Spleen (tissue), 11 donors: ENCODE data around the gene POU2AF2. TPM values are rescaled to one million over a fixed set of nuclear protein-coding genes. Genes with fewer than 3 reads are reported as not detected.
A peak's percentile ranks its signal among the peaks of the same experiment; 100 is the strongest.
"Not testable (repeated sequence)": the region's sequence is repeated elsewhere in the genome, so short reads cannot be mapped to it uniquely, and the experiment has no call there.

Source experiments
- DNase-seq: peaks from one replicate; pipeline ENCODE4 v3.0.0-alpha.2; 2020
- H3K27ac ChIP-seq, 8 donors: fragments of 200-600 bp; sonication (generic) in 7 of 8; 1 replicate in 4 of 8; 2 replicates in 4 of 8; pipeline versions ENCODE4 v1.5.0 to v1.8.0; 2016 to 2021; ENCODE audit warnings: inconsistent platforms in 4 of 8, mild to moderate bottlenecking in 4 of 8, moderate library complexity in 1 of 8
- H3K27me3 ChIP-seq, 7 donors: fragments of 200-600 bp; sonication (generic) in 6 of 7; replicated peaks in 1 of 7; 1 replicate in 4 of 7; 2 replicates in 3 of 7; pipeline versions ENCODE4 v1.5.0 to v1.8.0; 2016 to 2021; ENCODE audit warnings: inconsistent platforms in 3 of 7, mild to moderate bottlenecking in 1 of 7
- H3K36me3 ChIP-seq, 6 donors: fragments of 200-600 bp; sonication (generic) in 5 of 6; 1 replicate in 4 of 6; 2 replicates in 2 of 6; pipeline versions ENCODE4 v1.5.0 to v1.8.0; 2016 to 2021; ENCODE audit warnings: inconsistent platforms in 2 of 6
- H3K4me1 ChIP-seq, 6 donors: fragments of 200-600 bp; sonication (generic) in 5 of 6; 1 replicate in 3 of 6; 2 replicates in 3 of 6; pipeline versions ENCODE4 v1.5.0 to v1.8.0; 2016 to 2021; ENCODE audit warnings: inconsistent platforms in 3 of 6
- H3K4me3 ChIP-seq, 8 donors: fragments of 200-600 bp; sonication (generic) in 7 of 8; 1 replicate in 4 of 8; 2 replicates in 4 of 8; pipeline versions ENCODE4 v1.5.0 to v1.8.0; 2016 to 2021; ENCODE audit warnings: inconsistent platforms in 4 of 8, mild to moderate bottlenecking in 4 of 8, moderate library complexity in 2 of 8
- H3K9me3 ChIP-seq, 8 donors: fragments of 200-600 bp; sonication (generic) in 7 of 8; 1 replicate in 4 of 8; 2 replicates in 4 of 8; pipeline versions ENCODE4 v1.5.0 to v1.8.0; 2016 to 2021; ENCODE audit warnings: inconsistent platforms in 4 of 8
- POLR2A ChIP-seq, 3 donors: fragments of 450-650 bp; IDR thresholded peaks; one replicate each; pipeline ENCODE4 v1.5.1; 2017; ENCODE audit warnings: antibody characterized with exemption in 3 of 3, mild to moderate bottlenecking in 1 of 3
- POLR2AphosphoS5 ChIP-seq, 3 donors: sonication (generic); formaldehyde crosslinking; IDR thresholded peaks; one replicate each; pipeline ENCODE4 v1.5.1; 2017; ENCODE audit warnings: antibody characterized with exemption in 3 of 3
- WGBS, 5 donors: extraction: QIAGEN DNeasy Blood & Tissue Kit in 3 of 5; methylation state at CpG; one replicate each; pipeline versions ENCODE4 v1.1.5 to v1.1.7; 2013 to 2018; 5-methylcytosine and 5-hydroxymethylcytosine counted together
- intact Hi-C: fragments of 100-400 bp; cut with DNase I; formaldehyde crosslinking; loops from one replicate; pipeline ENCODE4 v1.15.0; 2023; ENCODE audit warnings: low total_unique reads
- polyA plus RNA-seq, 3 donors: library from polyadenylated mRNA; stranded (reverse); fragments of 200-250 nt; gene quantifications; one replicate each; pipeline ENCODE4 v1.2.1, GENCODE V29; 2013
- total RNA-seq, 7 donors: library from RNA; depleted of rRNA in 3 of 7; stranded (reverse); fragments of >200 nt in 3 of 7; fragmentation: NEBNext Ultra II Directional in 4 of 7; extraction: Animal tissue kit (Norgen Biotek cat#: 25700) in 4 of 7; gene quantifications; one replicate each; pipeline versions ENCODE4 v1.1.0 to v1.2.1, GENCODE V29; 2016 to 2021
- TF ChIP-seq, protein P1 (sequence below), 11 experiments: fragments of 200-600 bp in 7 of 11; fragments of 450-650 bp in 4 of 11; sonication (generic) in 4 of 11; IDR thresholded peaks in 8 of 11; conservative IDR thresholded peaks in 3 of 11; 1 replicate in 7 of 11; 2 replicates in 4 of 11; pipeline versions ENCODE4 v1.4.0 to v1.8.0; 2016 to 2021; ENCODE audit warnings: antibody characterized with exemption in 11 of 11, inconsistent platforms in 4 of 11, mild to moderate bottlenecking in 1 of 11
- donor health status: healthy with polysubstance abuse.
- donor health status: DM: no; HTN: no; CAD: no; lungs with moderate emphysema.
- donor health status: DM: no; HTN: no; CAD: no.
- donor health status: Bipolar disorder and iron deficiency.
- donor health status: healthy.
- donor health status: DM: no; HTN: no; CAD: no.
- donor health status: DM: yes; HTN: yes; CAD: no.

Gene POU2AF2
- total and polyA plus RNA-seq, 10 donors = not detected

DNA sequence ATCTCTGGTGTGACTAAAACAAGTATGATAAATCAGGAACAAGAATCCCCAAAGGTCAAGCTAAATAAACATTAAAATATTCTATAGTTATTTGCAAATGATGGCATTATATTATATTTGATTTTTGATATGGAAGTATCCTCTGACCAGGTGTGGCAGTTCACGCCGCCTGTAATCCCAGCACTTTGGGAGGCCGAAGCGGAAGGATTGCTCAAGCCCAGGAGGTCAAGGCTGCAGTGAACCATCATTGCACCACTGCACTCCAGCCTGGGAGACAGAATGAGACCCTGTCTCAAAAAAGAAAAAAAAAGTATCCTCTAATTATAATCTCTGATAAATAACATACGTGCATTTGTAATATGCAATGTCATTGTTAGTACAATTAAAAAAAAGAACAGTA, 46.2 kb downstream of the POU2AF2 start:
- no peaks in the 10 kb centered on the region for H3K36me3 ChIP-seq
- H3K9me3 ChIP-seq = no peaks in the 10 kb centered on the region
- intact Hi-C loops = no loop called here
- H3K4me1 ChIP-seq = no peaks in the 10 kb centered on the region
- no peak overlapping the region for H3K27ac ChIP-seq
- H3K4me3 ChIP-seq = no peak overlapping the region
- 90 to 97% (median 95%) methylated on average over 5 of the region's 5 CpGs for WGBS, 5 donors
- no peak for DNase-seq
- H3K27me3 ChIP-seq = no peaks in the 10 kb centered on the region
- TF ChIP-seq POLR2A (IDR thresholded peaks at IDR 0.05) = no peak
- TF ChIP-seq, protein P1, sequence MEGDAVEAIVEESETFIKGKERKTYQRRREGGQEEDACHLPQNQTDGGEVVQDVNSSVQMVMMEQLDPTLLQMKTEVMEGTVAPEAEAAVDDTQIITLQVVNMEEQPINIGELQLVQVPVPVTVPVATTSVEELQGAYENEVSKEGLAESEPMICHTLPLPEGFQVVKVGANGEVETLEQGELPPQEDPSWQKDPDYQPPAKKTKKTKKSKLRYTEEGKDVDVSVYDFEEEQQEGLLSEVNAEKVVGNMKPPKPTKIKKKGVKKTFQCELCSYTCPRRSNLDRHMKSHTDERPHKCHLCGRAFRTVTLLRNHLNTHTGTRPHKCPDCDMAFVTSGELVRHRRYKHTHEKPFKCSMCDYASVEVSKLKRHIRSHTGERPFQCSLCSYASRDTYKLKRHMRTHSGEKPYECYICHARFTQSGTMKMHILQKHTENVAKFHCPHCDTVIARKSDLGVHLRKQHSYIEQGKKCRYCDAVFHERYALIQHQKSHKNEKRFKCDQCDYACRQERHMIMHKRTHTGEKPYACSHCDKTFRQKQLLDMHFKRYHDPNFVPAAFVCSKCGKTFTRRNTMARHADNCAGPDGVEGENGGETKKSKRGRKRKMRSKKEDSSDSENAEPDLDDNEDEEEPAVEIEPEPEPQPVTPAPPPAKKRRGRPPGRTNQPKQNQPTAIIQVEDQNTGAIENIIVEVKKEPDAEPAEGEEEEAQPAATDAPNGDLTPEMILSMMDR (IDR thresholded peaks at IDR 0.05 in 8 of 11, conservative IDR thresholded peaks at IDR 0.05 in 3 of 11) = no peak
- TF ChIP-seq POLR2AphosphoS5 (IDR thresholded peaks at IDR 0.05) = no peak

DNA sequence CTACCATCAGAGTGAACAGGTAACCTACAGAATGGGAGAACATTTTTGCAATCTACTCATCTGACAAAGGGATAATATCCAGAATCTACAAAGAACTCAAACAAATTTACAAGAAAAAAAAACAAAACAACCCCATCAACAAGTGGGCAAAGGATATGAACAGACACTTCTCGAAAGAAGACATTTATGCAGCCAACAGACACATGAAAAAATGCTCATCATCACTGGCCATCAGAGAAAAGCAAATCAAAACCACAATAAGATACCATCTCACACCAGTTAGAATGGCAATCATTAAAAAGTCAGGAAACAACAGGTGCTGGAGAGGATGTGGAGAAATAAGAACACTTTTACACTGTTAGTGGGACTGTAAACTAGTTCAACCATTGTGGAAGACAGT, 46.9 kb downstream of the POU2AF2 start:
- H3K9me3 ChIP-seq, intact Hi-C loops, DNase-seq, H3K27ac ChIP-seq, H3K36me3 ChIP-seq, H3K4me3 ChIP-seq, H3K27me3 ChIP-seq, H3K4me1 ChIP-seq: not testable (repeated sequence)
- 81 to 97% (median 88%) methylated on average over 1 of the region's 1 CpG for WGBS, 5 donors

DNA sequence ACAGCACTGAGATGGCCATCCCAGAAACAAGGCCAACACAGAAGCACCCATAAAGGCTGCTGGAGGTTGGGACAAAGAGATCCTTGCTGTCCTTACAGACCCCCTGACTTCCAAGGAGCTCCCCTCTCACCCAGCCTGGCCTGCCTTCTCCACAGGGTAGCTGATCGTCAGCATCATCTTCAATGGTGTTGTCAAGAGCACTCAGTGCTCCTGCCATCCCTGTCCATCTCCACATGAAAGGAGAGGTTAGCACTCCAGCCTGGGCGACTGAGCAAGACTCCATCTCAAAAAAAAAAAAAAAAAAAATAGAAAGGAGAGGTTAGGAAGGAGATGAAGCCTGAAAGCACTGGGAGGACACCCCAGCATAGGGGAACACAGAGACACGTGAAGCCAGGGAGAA, 50.7 kb downstream of the POU2AF2 start:
- Histone ChIP-seq H3K27me3 (peaks cover 0 to 34% (median 17%) of the 10 kb centered on the region in 7 donors), H3K4me1 (peaks cover 0 to 20% (median 19%) of the 10 kb centered on the region in 6 donors), H3K9me3 (no peaks in the 10 kb centered on the region), H3K36me3 (no peaks in the 10 kb centered on the region), H3K27ac (no peak overlapping the region), H3K4me3 (no peak overlapping the region)
- WGBS, 5 donors = 89 to 95% (median 92%) methylated on average over 3 of the region's 3 CpGs
- no peak for TF ChIP-seq POLR2A (IDR thresholded peaks at IDR 0.05)
- intact Hi-C loops = no loop called here
- no peak for DNase-seq

DNA sequence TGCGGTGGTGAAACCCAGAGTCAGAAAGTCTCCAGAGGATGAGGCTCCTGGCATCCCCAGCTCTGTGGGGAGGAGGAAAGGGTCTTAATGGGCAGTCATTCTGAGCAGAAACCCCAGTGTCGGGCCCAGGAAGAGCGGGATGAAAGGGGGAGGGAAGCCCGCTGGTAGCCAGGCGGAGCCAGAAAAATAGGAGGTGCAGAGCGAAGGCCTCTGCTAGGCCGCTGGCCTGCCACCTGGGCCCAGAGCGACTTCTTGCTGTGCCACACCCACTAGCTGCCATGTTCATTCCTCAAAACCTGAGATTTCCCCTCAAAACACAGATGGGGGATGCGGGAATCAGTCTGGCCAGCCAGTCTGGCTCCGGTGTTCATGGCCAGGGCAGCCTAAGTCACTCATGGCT, 52.2 kb downstream of the POU2AF2 start:
- peaks cover 0 to 20% (median 19%) of the 10 kb centered on the region in 6 donors for H3K4me1 ChIP-seq
- intact Hi-C loops = no loop called here
- H3K4me3 ChIP-seq = no peak overlapping the region
- H3K27me3 ChIP-seq = peaks cover 0 to 34% (median 17%) of the 10 kb centered on the region in 7 donors
- no peak for DNase-seq
- 92 to 99% (median 95%) methylated on average over 10 of the region's 10 CpGs for WGBS, 5 donors
- no peaks in the 10 kb centered on the region for H3K9me3 ChIP-seq
- no peaks in the 10 kb centered on the region for H3K36me3 ChIP-seq
- H3K27ac ChIP-seq = no peak overlapping the region
- TF ChIP-seq, protein P1 (IDR thresholded peaks at IDR 0.05 in 8 of 11, conservative IDR thresholded peaks at IDR 0.05 in 3 of 11) = no peak
- no peak for TF ChIP-seq POLR2AphosphoS5 (IDR thresholded peaks at IDR 0.05)
- TF ChIP-seq POLR2A (IDR thresholded peaks at IDR 0.05) = no peak

DNA sequence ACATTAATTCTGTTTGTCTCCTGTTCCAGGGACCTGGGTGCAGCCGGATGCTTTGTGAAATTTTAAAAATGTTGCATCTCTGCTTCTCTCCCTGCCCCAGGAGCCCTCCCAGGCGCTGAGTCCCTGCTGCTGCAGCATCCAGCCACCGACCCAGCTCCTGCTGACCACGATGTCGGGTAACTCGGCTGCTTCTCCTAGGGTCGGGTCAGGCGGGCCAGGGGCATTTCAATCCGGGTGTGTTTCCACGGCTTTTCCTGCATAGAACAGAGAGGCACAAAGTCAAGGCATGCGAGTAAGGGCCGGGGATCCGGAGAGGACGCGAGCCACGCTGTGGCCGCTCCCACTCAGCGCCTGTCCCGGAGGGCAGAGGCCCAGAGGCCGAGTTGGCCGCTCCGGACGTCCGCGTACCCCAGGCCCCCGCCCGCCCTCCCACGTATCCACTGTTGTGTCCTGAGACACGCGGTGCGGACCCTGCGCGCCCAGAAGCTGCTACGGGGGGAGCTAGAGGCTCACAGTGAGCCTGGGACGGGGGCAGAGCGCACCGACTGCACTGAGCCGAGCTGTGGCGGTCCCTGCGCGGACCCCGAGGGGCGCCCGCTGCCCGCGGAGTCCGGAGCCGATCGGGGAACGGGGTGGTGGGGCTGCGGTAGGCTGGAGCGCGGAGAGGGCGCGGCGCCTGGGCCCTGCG, 53.0 kb downstream of the POU2AF2 start, which contains the start of gene POU2AF3:
Gene POU2AF3, plus strand, starts transcription at position 134 of the 688 bp plus-strand sequence. Its CDS starts 36 bp downstream, at position 170.
- peaks cover 0 to 20% (median 19%) of the 10 kb centered on the region in 6 donors for H3K4me1 ChIP-seq
- H3K4me3 ChIP-seq = peak within 1 kb of the TSS; percentile 40 to 77 (median 47)
- H3K27me3 ChIP-seq = peaks cover 0 to 34% (median 18%) of the 10 kb centered on the region in 7 donors
- intact Hi-C loops = no loop called here
- no peaks in the 10 kb centered on the region for H3K9me3 ChIP-seq
- peak within 1 kb of the TSS in 1 of 8 donors; percentile 8 for H3K27ac ChIP-seq
- no peak for TF ChIP-seq POLR2AphosphoS5 (IDR thresholded peaks at IDR 0.05)
- TF ChIP-seq, protein P1 (IDR thresholded peaks at IDR 0.05 in 8 of 11, conservative IDR thresholded peaks at IDR 0.05 in 3 of 11) = no peak
- no peak for TF ChIP-seq POLR2A (IDR thresholded peaks at IDR 0.05)
- DNase-seq = peak; percentile 77
- no peaks in the 10 kb centered on the region for H3K36me3 ChIP-seq
- 12 to 23% (median 14%) methylated on average over 34 to 57 of the region's 57 CpGs for whole genome bisulfite sequencing, 5 donors
